Measurements from ENCODE around the gene FBXL14.
"Not testable (repeated sequence)": the region's sequence is repeated elsewhere in the genome, so short reads cannot be mapped to it uniquely, and the experiment has no call there.

The FBXL14 gene

DNA sequence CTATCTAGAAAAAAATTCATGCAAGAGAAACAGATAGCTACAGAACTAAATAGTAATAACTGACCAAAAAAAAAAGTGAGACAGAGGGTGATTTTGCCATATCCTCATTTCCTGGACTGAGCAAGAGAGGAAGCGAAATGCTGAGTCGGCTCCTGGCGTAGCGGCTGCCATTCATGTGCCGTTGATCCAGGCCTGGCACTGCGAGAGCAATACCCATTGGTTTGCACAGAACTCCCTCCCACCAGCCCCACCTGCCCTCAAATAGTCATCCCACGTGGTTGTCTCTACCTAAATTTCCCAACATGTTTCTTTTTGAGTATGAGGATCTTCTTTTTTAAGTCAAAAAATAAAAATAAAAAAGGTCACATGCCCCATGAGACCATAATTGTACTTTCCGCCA lies 25.2 kb upstream of the FBXL14 start:
- no peak for DNase-seq (ENCODE audit: low spot score)

DNA sequence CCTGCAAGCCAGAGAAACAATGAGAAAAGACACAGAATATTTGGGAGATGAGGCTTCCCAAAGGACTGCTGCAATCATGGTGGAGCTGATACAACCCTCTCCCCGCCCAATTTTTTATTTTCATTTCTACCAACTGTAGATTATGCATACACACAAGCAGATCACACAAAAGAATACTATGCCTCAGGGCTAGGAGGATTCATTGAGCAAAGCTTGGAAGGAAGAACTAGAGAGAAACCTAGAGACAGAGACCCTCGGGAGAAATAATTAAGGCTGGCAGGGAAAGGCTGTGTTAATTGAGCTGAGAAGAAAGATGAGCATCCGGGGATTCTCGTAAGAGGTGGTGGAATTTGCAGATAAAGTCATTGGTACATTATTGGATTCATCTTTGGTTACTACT lies 24.8 kb upstream of the FBXL14 start:
- DNase-seq (ENCODE audit: low spot score) = no peak

DNA sequence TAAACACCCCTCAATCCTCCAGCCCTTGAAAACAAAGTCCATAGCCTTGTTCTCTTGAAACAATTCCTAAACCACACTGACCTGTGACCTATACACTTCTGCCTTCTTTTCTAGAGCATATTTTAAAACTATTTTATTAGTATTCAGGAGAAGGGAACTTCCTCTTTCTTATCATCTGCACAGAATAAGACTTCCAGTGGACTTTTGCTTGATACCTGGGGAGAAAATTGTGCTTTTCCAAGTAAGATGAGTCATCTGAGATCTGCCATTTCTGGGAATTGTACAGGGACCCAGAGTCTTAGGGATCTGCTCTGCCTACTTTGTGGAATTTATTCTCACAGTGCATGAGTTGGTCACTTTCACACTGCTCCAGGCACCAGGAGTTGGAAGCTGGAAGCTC lies 24.1 kb upstream of the FBXL14 start:
- no peak for DNase-seq (ENCODE audit: low spot score)

DNA sequence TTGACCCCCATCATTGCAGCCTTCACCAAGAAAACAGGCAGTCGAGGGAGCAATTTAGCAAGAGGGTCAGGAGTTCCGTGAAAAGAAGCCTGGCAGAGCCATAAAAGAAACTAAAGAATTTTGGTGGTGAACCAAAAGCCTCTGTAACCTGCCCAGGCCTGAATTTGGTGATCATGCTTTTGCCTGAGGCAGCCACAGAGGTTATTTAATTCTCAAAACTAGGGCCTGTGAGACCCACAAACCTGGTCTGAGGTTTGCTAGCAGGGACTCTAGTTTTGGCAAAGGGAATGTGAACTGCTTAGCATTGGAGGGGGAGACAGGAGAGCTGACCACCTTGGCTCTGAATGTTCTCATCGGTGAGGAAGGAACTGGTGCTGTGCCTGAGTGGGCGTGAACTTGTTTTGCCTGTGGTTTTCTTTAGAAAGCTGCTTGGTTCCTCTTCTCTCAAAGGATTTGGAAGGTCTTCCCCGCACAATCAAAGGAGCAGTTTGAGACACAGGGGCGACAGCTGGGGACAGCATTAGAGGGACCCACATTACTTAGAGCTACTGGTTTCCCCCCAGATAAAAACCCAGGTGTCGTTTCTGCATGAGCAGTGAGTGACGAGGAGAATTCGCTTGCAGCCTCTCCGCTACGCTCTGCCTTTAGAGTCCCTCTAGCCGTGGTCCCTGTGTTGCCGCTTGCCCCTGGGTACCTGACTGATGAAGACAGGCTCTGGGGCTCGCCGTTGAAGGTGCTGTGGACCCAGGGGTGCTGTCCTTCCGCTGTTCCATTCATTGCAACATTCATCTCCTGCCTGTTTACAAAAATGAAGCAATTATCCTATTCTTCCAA lies 22.1 kb upstream of the FBXL14 start:
- DNase-seq (ENCODE audit: low spot score) = no peak

DNA sequence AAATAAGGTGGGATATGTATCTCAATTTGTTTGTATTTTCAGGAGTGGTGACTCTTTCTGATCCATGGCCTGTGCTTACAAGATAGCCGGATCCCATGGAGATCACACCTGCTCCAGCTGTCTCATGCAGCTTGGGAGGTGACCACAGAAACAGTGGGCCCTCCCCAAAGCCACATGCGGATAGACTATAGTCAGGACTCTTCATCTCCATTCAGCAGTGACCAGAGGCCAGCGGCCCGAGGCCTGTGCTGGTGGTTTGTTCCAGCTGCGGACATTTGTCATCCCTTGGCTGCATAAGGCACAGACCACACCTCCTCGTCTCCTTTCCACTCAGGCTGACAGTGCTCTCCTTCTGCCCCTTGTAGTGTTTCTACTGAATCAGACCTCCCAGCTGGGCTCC lies 20.0 kb upstream of the FBXL14 start:
- no peak for DNase-seq (ENCODE audit: low spot score)

DNA sequence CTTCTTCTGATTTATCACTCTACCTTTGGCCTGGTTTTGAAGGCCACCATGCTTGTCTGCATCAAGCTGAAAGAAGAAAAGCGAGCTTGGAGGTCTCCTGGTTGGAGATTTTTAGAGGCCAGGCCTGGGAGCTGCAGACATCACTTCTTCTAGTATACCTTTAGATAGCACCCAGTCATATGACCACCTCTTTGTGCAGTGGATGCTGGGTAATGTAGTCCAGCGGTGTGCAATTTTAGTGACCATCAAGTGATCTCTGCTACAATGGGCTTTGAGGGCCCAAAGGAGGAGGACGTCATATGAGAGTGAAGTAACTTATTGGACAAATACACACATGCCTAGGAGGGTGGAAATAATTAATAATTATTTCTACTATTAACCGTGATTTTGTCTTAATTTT lies 19.5 kb upstream of the FBXL14 start:
- DNase-seq (ENCODE audit: low spot score) = no peak

DNA sequence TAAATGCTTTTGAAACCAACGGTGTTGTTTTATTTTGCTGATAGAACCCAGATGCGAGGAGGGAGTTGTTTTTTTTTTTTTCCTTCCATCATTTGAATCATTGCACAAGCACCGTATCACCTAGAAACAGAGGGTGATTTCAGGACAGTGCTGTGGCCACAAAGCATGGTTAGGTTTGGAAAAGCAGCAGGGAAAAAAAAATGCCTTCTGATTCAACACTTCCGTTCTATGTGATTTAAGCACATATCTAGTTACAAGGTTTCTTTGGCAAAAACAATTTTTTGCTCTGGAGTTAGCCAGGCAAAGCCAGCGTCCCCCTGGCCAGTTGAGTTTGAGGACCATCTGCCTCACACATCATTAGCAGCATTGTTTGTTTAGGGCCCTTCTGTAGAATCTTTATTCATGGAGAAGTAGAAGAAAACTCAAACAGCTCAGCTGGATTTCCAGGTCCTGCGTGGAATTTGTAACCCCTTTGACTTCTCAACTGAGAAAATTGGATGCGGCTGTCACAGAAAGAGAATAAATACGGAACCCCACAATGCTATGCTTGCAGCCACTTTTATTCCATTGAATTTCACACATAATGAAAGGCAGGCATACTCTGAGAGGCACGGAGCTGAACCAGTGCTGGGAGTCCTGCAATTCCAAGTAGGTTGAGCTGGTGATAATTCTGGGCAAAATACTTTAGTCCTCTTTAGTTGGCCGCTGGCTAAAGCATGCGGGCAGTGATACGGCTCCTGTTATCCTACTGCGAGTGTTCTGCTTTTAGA lies 17.6 kb upstream of the FBXL14 start:
- no peak for DNase-seq (ENCODE audit: low spot score)

DNA sequence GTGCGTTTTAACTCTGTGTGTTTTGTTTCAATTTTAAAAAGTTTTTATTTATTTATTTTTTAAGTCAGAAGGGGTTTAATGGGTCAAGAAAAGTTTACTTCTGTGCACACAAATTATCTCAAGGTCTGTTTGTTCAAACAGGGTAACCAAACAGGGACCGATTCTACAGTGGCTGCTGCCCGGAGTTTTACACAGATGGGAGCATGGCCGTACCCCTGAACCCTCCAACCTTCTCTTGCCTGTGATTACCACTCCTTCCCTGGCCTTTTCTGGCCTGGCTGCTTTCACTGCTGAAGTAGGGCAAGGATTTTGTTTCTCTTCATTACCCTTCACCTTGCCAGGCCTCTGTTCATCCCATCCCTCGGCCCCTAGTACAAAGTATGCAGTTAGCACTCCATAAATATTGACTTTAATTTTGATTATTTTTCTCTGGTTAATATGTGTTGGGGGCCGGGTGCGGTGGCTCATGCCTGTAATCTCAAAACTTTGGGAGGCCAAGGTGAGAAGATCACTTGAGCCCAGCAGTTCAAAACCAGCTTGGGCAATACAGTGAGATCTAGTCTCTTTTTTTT lies 15.8 kb upstream of the FBXL14 start:
- DNase-seq (ENCODE audit: low spot score) = no peak

DNA sequence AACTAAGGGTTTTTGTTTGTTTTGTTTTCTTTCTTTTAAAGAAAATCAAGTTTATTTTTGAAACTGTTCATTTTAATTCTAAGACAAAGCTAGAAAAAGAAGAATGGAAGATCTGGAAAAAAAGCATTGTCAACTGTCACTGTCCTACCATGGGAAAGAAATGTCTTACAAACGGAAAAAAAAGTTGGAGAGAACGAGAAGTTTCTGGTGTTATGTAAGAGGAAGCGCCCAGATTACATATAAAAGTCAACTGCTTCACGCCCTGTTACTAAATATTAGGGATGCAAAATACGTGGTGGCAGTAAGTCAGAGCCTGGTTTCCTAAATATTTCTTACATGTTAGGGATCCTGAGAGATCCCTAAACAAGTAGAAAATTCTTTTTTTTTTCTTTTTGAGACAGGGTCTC lies 14.3 kb upstream of the FBXL14 start:
- no peak for DNase-seq (ENCODE audit: low spot score)

DNA sequence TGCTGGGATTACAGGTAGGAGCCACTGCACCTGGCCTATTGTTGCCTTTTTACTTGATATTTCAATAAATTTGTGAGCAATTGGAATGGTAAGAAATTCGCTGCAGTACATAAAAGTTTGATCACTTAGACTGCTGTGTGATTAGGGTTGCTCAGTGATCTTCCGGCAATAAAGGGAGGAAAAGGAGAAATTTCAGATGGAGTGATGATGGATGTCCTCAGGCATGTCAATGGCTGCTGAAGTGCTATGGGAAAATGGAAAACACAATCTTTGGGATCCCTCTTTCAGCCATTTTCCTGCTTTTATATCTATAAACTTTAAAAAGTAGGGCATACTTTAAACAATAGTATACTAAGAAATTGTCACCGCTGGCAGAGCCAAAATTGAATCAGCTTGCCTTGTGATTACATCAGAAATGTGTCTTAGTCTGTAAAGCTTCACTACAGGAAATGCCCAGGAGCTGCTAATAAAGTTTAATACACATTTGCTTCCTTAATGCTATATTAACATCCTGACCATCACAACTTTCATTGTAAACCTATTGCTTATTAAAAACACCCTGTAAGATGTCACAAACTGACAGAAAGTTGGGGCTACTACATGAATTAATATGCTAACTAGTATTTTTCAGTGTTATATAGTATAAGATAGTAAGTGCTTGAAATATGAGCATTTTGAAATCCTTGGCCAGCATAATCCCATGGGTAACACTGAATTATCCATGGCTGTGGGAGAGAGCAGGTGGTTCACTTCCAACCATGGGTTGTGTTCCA lies 13.7 kb upstream of the FBXL14 start:
- no peak for DNase-seq (ENCODE audit: low spot score)

DNA sequence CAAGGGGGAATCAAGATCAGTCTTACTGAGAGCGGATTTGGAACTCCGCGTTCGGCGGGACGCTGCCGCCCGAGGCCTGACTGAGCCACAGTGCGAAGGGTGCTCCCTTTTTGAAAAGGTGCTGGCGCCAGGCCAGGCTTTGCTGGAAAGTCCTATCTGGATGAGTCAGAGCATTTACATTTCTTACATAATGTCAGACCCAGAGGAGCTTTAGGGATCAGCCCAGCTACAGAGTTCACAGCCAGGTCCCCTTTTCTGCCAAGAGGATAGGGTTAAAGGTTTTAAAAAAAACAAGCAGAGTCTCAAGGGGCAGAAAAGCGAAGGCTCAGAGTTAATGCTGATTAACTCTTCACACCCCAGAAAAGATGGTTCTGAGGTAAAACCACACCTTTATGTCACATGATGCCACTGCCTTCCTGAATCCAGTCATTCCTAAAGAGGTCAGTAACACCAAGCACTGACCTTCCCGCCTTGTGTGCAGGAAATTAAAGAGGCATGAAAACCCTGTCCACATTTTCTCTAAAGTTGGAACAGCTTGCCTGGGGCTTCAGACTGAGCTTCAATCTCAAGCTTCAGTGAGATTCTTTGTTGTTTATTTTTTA lies 11.7 kb upstream of the FBXL14 start:
- peak; percentile 64 for DNase-seq (ENCODE audit: low spot score)

DNA sequence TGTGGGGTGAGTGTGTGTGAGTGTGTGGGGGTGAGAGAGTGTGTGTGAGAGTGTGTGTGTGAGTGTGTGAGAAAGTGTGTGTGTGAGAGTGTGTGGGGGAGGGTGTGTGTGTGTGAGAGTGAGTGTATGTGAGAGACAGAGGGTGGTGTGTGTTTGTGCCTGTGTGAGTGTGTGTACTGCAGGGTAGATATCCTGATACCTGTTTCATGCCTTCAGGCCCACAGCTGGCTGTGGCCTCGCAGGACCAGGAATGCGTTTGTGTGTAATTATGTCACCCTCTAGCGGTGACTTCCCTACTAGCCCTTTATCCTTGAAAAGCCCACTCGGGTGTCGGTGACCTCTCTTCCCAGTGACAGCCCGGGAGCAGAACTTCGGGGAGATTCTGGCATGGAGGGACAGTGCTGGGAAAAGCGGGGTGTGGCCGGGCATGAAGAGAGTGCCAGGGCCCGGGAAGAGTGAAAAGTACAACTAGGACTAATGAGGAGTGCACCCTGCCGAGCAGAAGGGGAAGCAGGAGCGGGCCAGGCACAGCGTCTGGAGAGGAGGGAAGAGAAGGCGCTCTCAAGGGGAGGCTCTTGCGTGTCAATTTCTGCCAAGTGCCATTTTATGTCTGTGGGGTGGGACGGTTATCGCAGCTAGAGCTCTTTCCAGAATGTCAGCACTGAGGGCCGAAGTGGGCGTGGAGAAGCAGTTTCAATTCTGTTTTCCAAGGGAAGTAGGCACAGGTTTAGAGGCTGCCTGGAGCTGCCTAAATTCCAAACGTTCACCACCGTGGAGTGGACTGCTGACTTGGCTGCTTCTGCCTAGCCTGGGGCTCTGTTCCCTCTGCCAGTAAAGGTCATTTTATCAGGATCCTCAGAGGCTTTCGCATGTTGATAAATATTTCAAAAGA lies 11.0 kb upstream of the FBXL14 start:
- DNase-seq (ENCODE audit: low spot score) = peak; percentile 82

DNA sequence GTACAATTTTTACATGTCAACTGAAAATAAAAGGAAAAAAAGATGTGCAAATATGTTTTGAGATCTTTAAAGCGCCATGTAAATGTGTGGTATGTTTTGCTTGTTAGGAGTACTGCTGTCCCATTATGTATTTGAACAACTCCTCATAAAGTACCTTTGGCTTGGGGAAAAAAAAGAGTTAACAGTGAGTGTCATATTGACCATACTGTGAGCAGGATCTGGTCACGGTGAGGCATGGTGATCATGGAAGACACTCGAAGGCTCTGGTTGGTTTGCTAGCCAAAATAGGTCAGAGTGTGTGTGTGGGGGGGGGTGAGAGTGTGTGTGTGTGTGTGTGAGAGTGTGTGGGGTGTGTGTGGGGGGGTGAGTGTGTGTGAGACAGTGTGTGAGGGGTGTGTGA lies 10.1 kb upstream of the FBXL14 start:
- no peak for DNase-seq (ENCODE audit: low spot score)

DNA sequence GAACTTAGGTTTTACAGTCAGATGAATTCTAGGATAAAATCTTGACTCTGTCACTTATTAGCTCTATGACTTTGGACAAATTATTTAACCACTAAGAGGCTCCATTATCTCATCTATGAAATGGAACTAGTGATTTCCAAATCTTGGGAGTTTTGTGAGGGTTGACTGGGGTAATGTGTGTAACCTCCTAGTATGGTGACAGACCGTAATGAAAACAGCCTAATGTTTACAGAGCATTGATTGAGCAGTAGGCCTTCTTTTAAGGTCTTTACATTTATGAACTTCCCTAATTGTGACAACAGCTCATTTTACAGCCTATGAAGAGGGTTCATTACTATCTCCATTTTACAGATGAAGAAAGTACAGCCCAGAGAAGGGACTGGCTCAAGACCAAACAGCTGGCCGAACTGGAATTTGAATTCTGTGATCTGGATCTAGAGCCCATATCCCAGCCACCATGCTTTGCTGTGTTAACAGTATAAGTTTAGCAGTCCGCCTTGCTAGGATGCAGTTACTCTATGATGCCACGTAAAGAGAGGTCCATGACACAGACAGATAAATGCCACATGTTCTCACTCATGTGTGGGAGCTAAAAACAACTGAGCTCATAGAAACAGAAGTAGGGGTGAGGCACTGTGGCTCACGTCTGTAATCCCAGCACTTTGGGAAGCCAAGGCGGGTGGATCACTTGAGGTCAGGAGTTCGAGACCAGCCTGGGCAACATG lies 9.1 kb upstream of the FBXL14 start:
- no peak for DNase-seq (ENCODE audit: low spot score)

DNA sequence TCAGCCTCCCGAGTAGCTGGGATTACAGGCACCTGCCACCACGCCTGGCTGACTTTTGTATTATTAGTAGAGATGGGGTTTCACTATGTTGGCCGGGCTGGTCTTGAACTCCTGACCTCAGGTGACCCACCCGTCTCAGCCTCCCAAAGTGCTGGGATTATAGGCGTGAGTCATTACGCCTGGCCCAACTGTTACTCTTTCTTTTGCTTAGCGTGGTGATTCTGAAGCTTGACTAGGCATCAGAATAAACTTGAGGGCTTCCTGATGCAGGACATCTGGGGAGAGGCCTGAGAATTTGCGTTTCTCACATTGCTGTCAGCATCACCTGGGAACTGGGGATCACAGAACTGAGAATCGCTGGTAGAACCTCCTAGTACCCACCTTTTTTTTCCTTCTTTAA lies 8.3 kb upstream of the FBXL14 start:
- DNase-seq (ENCODE audit: low spot score) = not testable (repeated sequence)

DNA sequence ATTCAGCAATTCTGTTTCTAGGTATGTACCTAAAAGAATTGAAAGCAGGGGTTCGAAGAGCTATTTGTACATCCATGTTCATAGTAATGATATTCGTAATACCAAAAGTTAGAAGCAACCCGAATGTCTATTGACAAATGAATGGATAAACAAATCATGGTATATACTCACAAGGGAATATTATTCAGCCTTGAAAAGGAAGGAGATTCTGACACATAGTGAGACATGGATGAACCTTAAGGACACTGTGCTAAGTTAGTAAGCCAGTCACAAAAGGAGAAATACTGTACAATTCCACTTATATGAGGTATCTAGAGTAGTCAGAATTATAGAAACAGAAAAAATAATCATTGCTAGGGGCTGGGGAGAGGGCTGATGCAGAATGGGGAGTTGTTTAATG lies 4.4 kb upstream of the FBXL14 start:
- DNase-seq (ENCODE audit: low spot score) = no peak

DNA sequence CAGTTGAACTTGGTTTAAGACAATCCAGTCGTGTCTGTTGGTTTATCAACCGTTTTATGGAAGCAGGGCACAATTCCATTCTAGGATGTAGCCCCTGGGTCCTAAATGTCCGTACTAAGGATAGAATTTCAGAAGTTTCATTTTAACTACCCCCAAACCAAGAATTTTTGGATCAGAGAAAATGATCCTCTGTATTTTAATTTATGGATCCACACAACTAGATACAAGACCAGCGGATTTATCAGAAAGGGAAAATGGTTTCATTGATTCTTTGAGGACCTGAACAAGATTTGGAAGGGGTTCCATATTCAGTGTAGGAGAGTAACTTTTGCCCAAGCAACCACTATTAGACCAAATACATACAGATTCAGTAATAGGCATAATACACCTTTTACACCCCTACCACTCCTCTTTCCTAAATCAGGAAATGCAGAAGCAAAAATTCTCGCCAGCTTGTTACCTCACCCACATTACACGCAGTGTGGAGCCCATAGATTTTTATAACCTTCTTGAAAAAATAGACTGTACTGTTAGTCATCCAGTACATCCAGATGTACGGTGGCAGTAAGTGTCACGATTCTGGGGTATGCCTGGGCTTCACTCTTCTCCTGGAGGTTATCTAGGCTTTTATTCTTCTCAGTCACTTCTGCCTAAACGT lies 1.4 kb upstream of the FBXL14 start:
- no peak for DNase-seq (ENCODE audit: low spot score)

DNA sequence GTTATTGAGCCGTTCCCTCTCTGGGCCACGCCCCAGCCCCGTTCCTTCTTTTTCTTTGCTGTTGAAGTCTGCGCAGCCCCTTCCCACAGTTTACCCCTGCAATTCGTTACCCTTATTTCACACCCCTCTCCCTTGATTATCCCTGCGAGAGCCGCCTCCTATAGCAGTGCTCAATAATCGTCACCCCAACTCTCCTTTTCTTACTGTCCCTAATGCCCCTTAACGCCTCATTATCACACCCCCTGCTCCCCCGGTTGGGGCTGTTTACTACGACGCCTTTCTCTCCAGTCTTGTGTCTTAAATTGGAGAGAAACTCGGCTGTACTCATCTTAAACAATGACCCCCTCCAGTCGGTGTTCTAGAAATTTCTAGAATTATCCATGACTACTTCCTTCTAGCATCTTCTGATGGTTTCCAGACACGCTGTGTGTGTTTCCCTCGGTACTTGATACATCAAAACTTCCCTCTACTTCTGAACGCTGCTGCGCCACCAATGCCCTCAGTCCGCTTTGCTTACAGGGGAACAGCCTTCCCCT lies 713 bp upstream of the FBXL14 start:
- DNase-seq (ENCODE audit: low spot score) = peak; percentile 59

DNA sequence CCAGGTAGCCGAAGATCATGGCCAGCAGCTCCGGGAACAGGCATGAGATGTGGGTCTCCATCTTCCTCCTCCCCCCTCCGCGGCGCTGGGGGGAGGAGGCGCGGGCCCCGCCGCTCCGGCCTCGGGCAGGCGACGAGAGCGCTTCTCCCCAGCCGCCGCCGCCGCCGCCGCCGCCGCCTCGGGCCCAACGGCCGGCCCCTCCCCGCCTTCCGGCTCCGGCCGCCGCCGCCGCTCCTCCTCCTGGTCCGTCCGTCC lies 448 bp downstream of the FBXL14 start:
- no peak for DNase-seq (ENCODE audit: low spot score)

All from putamen (tissue), 1 donor.